ENCODE results near the gene CEP43.

Gene CEP43

GRCh38 chr6:167015302-167015701 lies 16.1 kb downstream of the CEP43 start:
- DNase-seq: no peak

DNA sequence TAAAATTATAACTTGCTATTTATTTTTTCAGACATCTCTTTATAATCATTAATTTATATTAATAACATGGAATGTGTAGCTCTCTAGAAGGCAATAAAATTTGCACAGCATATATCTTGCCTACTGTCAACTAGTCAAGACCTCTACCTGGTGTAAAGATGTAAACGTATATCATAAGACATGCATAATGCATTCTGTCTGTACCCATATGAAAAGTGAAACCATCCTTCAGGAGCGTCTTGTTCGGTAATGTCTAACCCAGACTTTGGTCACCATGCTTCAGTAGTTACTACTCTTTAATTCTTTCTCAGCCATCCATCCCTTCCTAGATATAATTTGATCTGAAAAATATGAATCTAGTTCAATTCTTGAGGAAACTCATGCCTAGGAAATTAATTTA lies 21.0 kb downstream of the CEP43 start:
- DNase-seq: no peak

DNA sequence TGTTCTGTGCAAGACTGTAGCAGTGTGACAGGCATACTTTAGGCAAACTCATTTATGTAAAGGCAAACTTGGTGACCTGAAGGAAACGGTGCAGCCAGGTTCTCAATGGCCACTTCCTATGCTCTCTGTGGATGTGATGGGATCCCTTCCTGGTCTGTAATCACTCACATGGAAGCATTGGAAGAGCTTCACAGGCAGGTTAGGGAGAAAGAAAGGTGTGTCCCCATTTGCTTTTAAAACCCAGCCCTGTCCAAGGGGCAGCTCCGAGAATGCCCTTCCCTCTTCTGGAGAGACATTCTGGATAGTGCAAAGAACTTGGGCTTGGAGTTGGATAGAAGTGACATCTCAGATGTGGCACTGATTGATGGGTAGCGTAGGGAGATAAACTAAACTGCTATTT lies 28.1 kb downstream of the CEP43 start:
- no peak for DNase-seq

- no peak for DNase-seq
Observed at GRCh38 chr6:167027772-167028171, 28.6 kb downstream of the CEP43 start.

DNA sequence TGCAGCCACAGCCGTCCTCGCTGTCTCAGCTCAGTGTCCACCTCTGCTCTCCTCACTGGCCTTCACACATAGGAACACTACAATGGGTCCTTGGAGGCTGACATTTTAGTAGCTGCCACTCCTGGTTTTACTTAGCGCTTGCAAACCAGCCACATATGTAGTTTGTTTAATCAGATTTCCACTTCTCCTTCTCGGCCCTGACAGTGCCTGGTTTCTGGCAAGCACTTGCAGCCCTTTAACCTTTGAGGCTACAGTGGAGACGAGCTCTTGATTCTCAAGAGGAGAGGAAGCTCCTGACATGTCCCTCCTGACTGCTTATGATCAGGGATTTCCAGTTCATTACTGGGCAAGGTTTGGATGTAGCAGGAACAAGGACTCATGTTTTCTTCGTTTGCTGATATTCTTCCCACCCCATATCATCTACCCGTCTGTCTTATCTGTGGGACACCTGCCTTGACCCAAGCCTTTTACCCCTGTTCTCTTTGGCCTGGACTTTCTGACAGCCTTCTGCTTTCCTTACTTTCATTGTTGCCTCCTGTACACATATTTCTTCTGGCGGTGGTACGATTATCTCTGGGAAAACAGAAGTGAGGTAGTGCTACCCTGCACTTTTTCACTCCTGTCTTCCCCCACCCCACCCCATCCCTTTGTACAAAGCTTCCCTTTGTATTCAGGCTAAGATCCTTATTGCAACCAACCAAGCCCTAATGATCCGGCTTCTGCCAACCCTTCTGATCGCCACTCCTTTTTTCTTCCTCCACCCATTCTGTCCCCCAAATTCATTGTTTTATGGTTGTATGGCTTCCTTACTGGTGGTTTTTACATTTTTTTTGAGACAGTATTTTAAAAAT lies 31.2 kb downstream of the CEP43 start:
- no peak for DNase-seq

- no peak for DNase-seq
Observed at GRCh38 chr6:167031082-167031709, 32.0 kb downstream of the CEP43 start.

- DNase-seq: no peak
Observed at GRCh38 chr6:167034056-167034455, 34.9 kb downstream of the CEP43 start.

DNA sequence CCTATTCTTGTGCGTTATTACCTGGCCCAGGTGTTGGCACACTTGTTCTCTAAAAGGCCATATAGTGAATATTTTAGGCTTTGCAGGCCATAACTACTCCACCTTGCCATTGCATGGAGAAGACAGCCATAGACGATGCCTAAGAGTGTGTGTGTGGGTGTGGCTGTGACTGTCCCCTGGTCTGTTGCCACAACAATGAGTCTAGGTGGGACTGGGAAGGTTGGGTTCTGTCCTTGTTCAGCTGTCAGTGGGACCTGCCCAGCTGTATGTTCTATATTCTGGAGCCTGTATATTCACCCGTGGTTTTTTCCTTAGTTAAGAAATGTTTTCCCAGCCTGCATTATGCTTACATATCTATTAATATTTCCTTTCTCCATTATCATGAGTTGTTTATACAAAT lies 38.6 kb downstream of the CEP43 start:
- no peak for DNase-seq

GRCh38 chr6:167044696-167045095 lies 45.5 kb downstream of the CEP43 start:
- no peak for DNase-seq

DNA sequence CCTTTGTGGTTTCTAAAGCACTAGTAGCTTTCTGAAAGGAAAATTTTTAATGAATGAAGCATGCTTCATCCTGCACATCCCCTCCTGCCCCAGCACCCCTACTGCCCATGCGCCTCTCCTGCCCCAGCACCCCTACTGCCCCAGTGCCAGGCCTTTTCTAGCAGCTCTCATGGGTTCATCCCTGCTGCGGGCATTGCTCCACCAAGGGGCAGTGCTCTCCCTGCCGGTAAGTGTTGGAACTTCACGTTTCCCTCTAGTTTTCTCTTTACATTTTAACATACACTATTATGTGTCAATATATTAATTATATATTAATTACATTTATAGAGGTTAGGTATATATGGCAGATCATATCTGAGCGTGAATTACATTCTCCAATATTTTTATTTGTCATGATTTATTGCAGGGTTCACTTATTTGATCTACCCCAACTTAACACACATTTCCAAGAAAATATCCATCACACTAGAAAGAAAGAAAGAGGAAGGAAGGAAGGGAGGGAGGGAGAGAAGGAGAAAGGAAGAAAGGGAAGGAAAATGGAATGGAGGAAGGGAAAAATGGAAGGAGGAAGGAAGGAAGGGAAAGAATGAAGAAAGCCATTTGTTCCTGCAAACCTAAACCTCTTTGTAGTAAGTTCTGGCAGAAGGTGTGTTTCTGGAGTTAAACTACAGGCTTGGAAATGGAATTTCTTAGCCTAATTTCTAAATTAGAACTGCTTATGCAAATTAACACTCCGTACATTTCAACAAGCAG lies 46.8 kb downstream of the CEP43 start:
- no peak for DNase-seq

GRCh38 chr6:167046861-167047495 lies 47.8 kb downstream of the CEP43 start:
- no peak for DNase-seq

GRCh38 chr6:167047554-167047953 lies 48.4 kb downstream of the CEP43 start:
- DNase-seq: no peak

Measured in SHP77 (cell line).